Astrocyte (in vitro differentiated cells and primary cell): ENCODE results near the gene ROR2. TPM values are rescaled to one million over a fixed set of nuclear protein-coding genes. Genes with fewer than 3 reads are reported as not detected.

ENCODE experiments used
- DNase-seq: peaks from one replicate; pipeline ENCODE4 v3.0.0-alpha.2; 2010; ENCODE audit warnings: low read depth
- FAIRE-seq: peaks from 2 replicates; lab custom pipeline; 2011; peaks lifted over from hg19 to GRCh38; lab: Jason Lieb, UNC
- H2AFZ ChIP-seq: 2 replicates; pipeline ENCODE4 v1.6.0; 2012; ENCODE audit warnings: low read depth, low read length, inconsistent platforms
- H3K27ac ChIP-seq: 2 replicates; pipeline ENCODE4 v1.5.1; 2011; ENCODE audit warnings: low read depth, low read length, inconsistent platforms
- H3K27me3 ChIP-seq: 2 replicates; pipeline ENCODE4 v1.6.0; 2011; ENCODE audit warnings: low read length, inconsistent platforms; ENCODE audit not compliant: insufficient read depth
- H3K36me3 ChIP-seq: 2 replicates; pipeline ENCODE4 v1.5.1; 2011; ENCODE audit warnings: low read length, inconsistent platforms; ENCODE audit not compliant: insufficient read depth
- H3K4me1 ChIP-seq: 2 replicates; pipeline ENCODE4 v1.5.1; 2011; ENCODE audit warnings: low read length, inconsistent platforms; ENCODE audit not compliant: insufficient read depth
- H3K4me2 ChIP-seq: 2 replicates; pipeline ENCODE4 v1.6.0; 2012; ENCODE audit warnings: low read length, inconsistent platforms
- H3K4me3 ChIP-seq: 2 replicates; pipeline ENCODE4 v1.5.1; 2011; ENCODE audit warnings: low read depth, mild to moderate bottlenecking, low read length, inconsistent platforms; ENCODE audit not compliant: insufficient read depth
- H3K79me2 ChIP-seq: 2 replicates; pipeline ENCODE4 v1.6.0; 2012; ENCODE audit warnings: mild to moderate bottlenecking, low read length, inconsistent platforms; ENCODE audit not compliant: insufficient read depth
- H3K9ac ChIP-seq: 2 replicates; pipeline ENCODE4 v1.6.0; 2012; ENCODE audit warnings: mild to moderate bottlenecking, low read length, inconsistent platforms
- H3K9me3 ChIP-seq: 2 replicates; pipeline ENCODE4 v1.5.1; 2012; ENCODE audit warnings: low read depth, mild to moderate bottlenecking, low read length, inconsistent platforms; ENCODE audit not compliant: insufficient read depth
- H4K20me1 ChIP-seq: 2 replicates; pipeline ENCODE4 v1.6.0; 2012; ENCODE audit warnings: low read length, inconsistent platforms; ENCODE audit not compliant: insufficient read depth
- H3K27ac Mint-ChIP-seq: one replicate; pipeline ENCODE4 v1.8.0; 2021; ENCODE audit warnings: mild to moderate bottlenecking, mixed read lengths; ENCODE audit not compliant: unreplicated experiment
- H3K27me3 Mint-ChIP-seq: one replicate; pipeline ENCODE4 v1.8.0; 2021; ENCODE audit warnings: low read depth, mixed read lengths; ENCODE audit not compliant: unreplicated experiment
- H3K36me3 Mint-ChIP-seq: one replicate; pipeline ENCODE4 v1.8.0; 2021; ENCODE audit warnings: low read depth, mixed read lengths; ENCODE audit not compliant: unreplicated experiment
- H3K4me1 Mint-ChIP-seq: one replicate; pipeline ENCODE4 v1.8.0; 2021; ENCODE audit warnings: low read depth, mixed read lengths; ENCODE audit not compliant: unreplicated experiment
- H3K4me3 Mint-ChIP-seq: one replicate; pipeline ENCODE4 v1.8.0; 2021; ENCODE audit warnings: mild to moderate bottlenecking, moderate library complexity, mixed read lengths; ENCODE audit not compliant: unreplicated experiment
- H3K9me3 Mint-ChIP-seq: one replicate; pipeline ENCODE4 v1.8.0; 2021; ENCODE audit warnings: mild to moderate bottlenecking, mixed read lengths; ENCODE audit not compliant: unreplicated experiment
- EZH2 ChIP-seq: IDR thresholded peaks from 2 replicates; pipeline ENCODE4 v1.6.1; 2012; ENCODE audit warnings: mild to moderate bottlenecking, low read length, inconsistent platforms; ENCODE audit not compliant: insufficient read depth
- total RNA-seq: library from RNA; stranded (reverse); gene quantifications from 2 replicates; pipeline ENCODE4 v1.2.1, GENCODE V29; 2021
- TF ChIP-seq, protein P1 (sequence below): IDR thresholded peaks from 2 replicates; pipeline ENCODE4 v1.5.1; 2011; ENCODE audit warnings: low read depth, mild to moderate bottlenecking, inconsistent platforms, low read length, moderate library complexity; ENCODE audit not compliant: insufficient read depth

ROR2 gene
- total RNA-seq, 1 donor from 2014 or later: 4.9 TPM

DNA sequence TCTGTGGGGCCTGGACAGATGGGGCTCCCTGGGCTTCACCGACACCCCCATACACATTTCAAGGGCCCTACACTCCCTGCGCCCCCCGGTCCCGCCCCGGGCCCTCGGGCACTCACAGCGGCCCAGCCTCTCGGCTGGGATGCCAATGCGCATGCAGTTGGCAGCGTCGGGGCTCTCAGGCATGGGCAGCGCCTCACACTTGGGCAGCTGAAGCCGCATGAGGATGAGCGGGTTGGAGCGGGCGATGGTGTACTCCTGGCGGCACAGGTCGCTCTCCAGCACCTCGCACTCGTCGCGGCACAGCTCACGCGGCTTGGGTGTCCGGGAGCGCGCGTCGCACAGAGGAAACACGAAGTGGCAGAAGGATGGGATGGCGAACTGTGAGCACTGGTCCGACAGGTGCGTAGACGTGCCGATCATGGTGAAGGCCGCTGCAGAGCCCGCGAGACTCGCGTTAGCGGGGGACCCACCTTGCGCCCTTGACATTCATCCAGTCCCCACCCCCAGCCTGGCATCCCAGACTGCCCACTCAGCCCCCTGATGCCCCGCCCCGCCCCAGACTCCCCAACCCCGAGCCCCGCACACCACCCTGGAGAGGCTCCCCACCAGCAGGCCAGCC, 216.9 kb downstream of the ROR2 start:
- no peak overlapping the region for H3K4me3 ChIP-seq
- no peak overlapping the region for H3K4me2 ChIP-seq
- TF ChIP-seq, protein P1, sequence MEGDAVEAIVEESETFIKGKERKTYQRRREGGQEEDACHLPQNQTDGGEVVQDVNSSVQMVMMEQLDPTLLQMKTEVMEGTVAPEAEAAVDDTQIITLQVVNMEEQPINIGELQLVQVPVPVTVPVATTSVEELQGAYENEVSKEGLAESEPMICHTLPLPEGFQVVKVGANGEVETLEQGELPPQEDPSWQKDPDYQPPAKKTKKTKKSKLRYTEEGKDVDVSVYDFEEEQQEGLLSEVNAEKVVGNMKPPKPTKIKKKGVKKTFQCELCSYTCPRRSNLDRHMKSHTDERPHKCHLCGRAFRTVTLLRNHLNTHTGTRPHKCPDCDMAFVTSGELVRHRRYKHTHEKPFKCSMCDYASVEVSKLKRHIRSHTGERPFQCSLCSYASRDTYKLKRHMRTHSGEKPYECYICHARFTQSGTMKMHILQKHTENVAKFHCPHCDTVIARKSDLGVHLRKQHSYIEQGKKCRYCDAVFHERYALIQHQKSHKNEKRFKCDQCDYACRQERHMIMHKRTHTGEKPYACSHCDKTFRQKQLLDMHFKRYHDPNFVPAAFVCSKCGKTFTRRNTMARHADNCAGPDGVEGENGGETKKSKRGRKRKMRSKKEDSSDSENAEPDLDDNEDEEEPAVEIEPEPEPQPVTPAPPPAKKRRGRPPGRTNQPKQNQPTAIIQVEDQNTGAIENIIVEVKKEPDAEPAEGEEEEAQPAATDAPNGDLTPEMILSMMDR: no peak
- TF ChIP-seq EZH2: no peak
- H3K4me1 ChIP-seq: peaks cover 4% of the 10 kb centered on the region
- Mint-ChIP-seq H3K27ac (no peak overlapping the region), H3K36me3 (no peaks in the 10 kb centered on the region), H3K9me3 (no peaks in the 10 kb centered on the region), H3K27me3 (peaks cover 3% of the 10 kb centered on the region), H3K4me3 (no peak overlapping the region), H3K4me1 (peaks cover 8% of the 10 kb centered on the region)
- H3K27me3 ChIP-seq: no peaks in the 10 kb centered on the region
- H3K9ac ChIP-seq: no peak overlapping the region
- no peak for DNase-seq
- no peaks in the 10 kb centered on the region for H4K20me1 ChIP-seq
- H3K27ac ChIP-seq: no peak overlapping the region
- no peak overlapping the region for H2AFZ ChIP-seq
- no peaks in the 10 kb centered on the region for H3K36me3 ChIP-seq
- H3K79me2 ChIP-seq: no peaks in the 10 kb centered on the region
- H3K9me3 ChIP-seq: no peaks in the 10 kb centered on the region
- FAIRE-seq: no peak

DNA sequence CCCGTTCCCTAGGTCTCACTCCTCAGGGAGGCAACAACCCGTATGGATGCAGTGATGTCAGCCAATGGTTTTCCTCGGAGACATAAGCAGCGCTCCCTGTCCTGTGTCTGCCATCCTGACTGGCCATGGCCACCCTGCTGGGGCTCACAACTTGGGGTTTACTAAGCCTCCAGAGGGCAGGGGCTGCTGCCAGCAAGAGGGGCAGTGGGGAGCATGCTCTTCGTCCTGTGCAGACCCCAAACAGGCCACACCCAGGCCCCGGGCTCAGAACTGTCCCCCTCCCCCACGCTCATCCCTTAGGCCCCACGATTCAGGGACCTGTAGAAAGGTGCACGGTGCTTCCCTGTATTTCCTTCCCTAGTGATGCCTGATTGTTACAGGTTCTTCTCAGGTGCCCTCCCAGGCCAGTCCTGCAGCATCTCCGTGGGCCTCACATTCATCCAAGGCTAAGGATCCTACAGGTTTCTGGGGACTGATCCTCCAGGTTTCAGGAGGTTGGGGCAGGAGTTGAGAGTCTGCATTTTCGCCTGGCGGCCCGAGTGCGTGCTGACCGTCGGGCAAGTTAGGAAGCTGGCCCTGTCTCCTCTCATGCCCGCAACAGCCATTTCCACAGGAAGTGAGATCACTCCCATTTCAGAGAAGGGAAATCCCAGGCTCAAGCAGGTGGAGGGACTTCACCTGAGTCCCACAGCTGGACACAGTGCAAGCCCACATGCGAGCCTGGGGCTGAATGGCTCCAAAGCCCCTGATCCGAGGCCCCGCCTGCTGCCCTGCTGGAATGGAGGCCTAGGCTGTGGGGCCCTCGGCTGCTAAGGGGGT, 217.6 kb downstream of the ROR2 start:
- no peak for FAIRE-seq
- Mint-ChIP-seq H3K27me3 (no peaks in the 10 kb centered on the region), H3K4me1 (peaks cover 14% of the 10 kb centered on the region)

More for the DNA sequence above, 217.6 kb downstream of the ROR2 start:
- no peaks in the 10 kb centered on the region for H3K36me3 Mint-ChIP-seq
- Histone ChIP-seq H3K4me1 (peaks cover 4% of the 10 kb centered on the region), H4K20me1 (no peaks in the 10 kb centered on the region), H3K4me3 (no peak overlapping the region), H3K79me2 (no peaks in the 10 kb centered on the region), H3K27ac (no peak overlapping the region), H3K27me3 (no peaks in the 10 kb centered on the region), H3K9ac (no peak overlapping the region), H3K9me3 (no peaks in the 10 kb centered on the region), H3K36me3 (no peaks in the 10 kb centered on the region), H2AFZ (no peak overlapping the region), H3K4me2 (no peak overlapping the region)
- TF ChIP-seq EZH2: no peak
- TF ChIP-seq, protein P1: no peak
- DNase-seq: no peak
- H3K9me3 Mint-ChIP-seq: no peaks in the 10 kb centered on the region
- H3K4me3 Mint-ChIP-seq: no peak overlapping the region
- no peak overlapping the region for H3K27ac Mint-ChIP-seq
